Measurements from ENCODE around the gene CHORDC1. TPM values are rescaled to one million over a fixed set of nuclear protein-coding genes. Genes with fewer than 3 reads are reported as not detected.

The CHORDC1 gene
- total and polyA plus RNA-seq, 3 donors from 2014 or later: 20.9 to 65.6 (median 46.8) TPM

Other genes with a start within 250 kb of the CHORDC1 start
- gene TRIM49C, start 191.9 kb downstream of the CHORDC1 start, total RNA-seq: under 1 TPM in 1 of 2 donors, not detected in 1; 0.37 TPM
- gene TRIM49C, start 191.9 kb downstream of the CHORDC1 start, polyA plus RNA-seq (ENCODE audit: insufficient read depth, low read depth, low replicate concordance): 0.18 TPM
- under 1 TPM in 1 of 2 donors, not detected in 1; 0.55 TPM for gene UBTFL1, start 137.1 kb downstream of the CHORDC1 start, total RNA-seq
- gene UBTFL1, start 137.1 kb downstream of the CHORDC1 start, polyA plus RNA-seq (ENCODE audit: insufficient read depth, low read depth, low replicate concordance): not detected
- gene NAALAD2, start 88.4 kb downstream of the CHORDC1 start, total RNA-seq: 10 to 100 TPM; 89.3 to 92.4 TPM
- gene NAALAD2, start 88.4 kb downstream of the CHORDC1 start, polyA plus RNA-seq (ENCODE audit: insufficient read depth, low read depth, low replicate concordance): 23.8 TPM